Naive thymus-derived CD4-positive, alpha-beta T cell (primary cell): ENCODE measurements around the gene TNRC6C. TPM values are rescaled to one million over a fixed set of nuclear protein-coding genes. Genes with fewer than 3 reads are reported as not detected.

Experiments used
- ATAC-seq: fragments of 150-1000 bp; cut with Tn5 transposase; 2 replicates; pipeline ENCODE4 v1.10.0; 2021; ENCODE audit warnings: mild to moderate bottlenecking, moderate library complexity
- CTCF ChIA-PET: fragments of 350-600 bp; sonication (Branson Sonifier 250); formaldehyde crosslinking; loops from one replicate; lab custom pipeline; 2021; ENCODE audit warnings: antibody characterized with exemption; lab: Charles Lee
- POLR2A ChIA-PET: fragments of 350-600 bp; sonication (Branson Sonifier 250); formaldehyde crosslinking; loops from one replicate; lab custom pipeline; 2021; ENCODE audit warnings: antibody characterized with exemption, inconsistent platforms; lab: Charles Lee
- DNase-seq, 9 donors: peaks; one replicate each; pipeline versions ENCODE4 v3.0.0 to v3.0.0-alpha.2; 2020 to 2022; ENCODE audit warnings: mixed read lengths in 1 of 9
- H3K27ac ChIP-seq: one replicate; pipeline ENCODE4 v1.7.0; 2013; ENCODE audit warnings: mild to moderate bottlenecking, low read depth, low read length, moderate library complexity
- H3K27me3 ChIP-seq, 2 donors: one replicate each; pipeline ENCODE4 v1.7.0; 2013; ENCODE audit warnings: low read length in 2 of 2, mild to moderate bottlenecking in 2 of 2, moderate library complexity in 2 of 2; ENCODE audit not compliant: control insufficient read depth in 2 of 2, insufficient read depth in 2 of 2
- H3K36me3 ChIP-seq, 3 experiments: 1 replicate in 2 of 3; 2 replicates in 1 of 3; pipeline ENCODE4 v1.7.0; 2013; ENCODE audit warnings: low read length in 3 of 3, mild to moderate bottlenecking in 3 of 3, moderate library complexity in 1 of 3; ENCODE audit not compliant: insufficient read depth in 3 of 3, control insufficient read depth in 2 of 3
- H3K4me1 ChIP-seq, 2 donors: one replicate each; pipeline ENCODE4 v1.7.0; 2013; ENCODE audit warnings: low read length in 2 of 2, mild to moderate bottlenecking in 2 of 2, moderate library complexity in 1 of 2; ENCODE audit not compliant: control insufficient read depth in 2 of 2, insufficient read depth in 2 of 2
- H3K4me3 ChIP-seq: 2 replicates; pipeline ENCODE4 v1.7.0; 2013; ENCODE audit warnings: mild to moderate bottlenecking, low read length
- H3K9me3 ChIP-seq, 3 experiments: 1 replicate in 2 of 3; 2 replicates in 1 of 3; pipeline ENCODE4 v1.7.0; 2013; ENCODE audit warnings: low read length in 3 of 3; ENCODE audit not compliant: control insufficient read depth in 2 of 3
- H3K27ac Mint-ChIP-seq, 9 donors: one replicate each; pipeline ENCODE4 v1.8.0; 2020 to 2022; ENCODE audit warnings: mixed read lengths in 9 of 9, mild to moderate bottlenecking in 8 of 9, moderate library complexity in 5 of 9, inconsistent platforms in 2 of 9
- H3K27me3 Mint-ChIP-seq, 5 donors: one replicate each; pipeline ENCODE4 v1.8.0; 2021 to 2022; ENCODE audit warnings: mixed read lengths in 5 of 5, mild to moderate bottlenecking in 1 of 5
- H3K36me3 Mint-ChIP-seq, 5 donors: one replicate each; pipeline ENCODE4 v1.8.0; 2020 to 2022; ENCODE audit warnings: mixed read lengths in 5 of 5, mild to moderate bottlenecking in 3 of 5, inconsistent platforms in 1 of 5
- H3K4me1 Mint-ChIP-seq, 7 donors: one replicate each; pipeline ENCODE4 v1.8.0; 2020 to 2022; ENCODE audit warnings: mixed read lengths in 7 of 7, mild to moderate bottlenecking in 3 of 7, inconsistent platforms in 1 of 7
- H3K4me3 Mint-ChIP-seq, 10 donors: one replicate each; pipeline ENCODE4 v1.8.0; 2020 to 2022; ENCODE audit warnings: mild to moderate bottlenecking in 10 of 10, mixed read lengths in 10 of 10, moderate library complexity in 6 of 10, inconsistent platforms in 2 of 10
- H3K9me3 Mint-ChIP-seq, 11 donors: one replicate each; pipeline ENCODE4 v1.8.0; 2020 to 2022; ENCODE audit warnings: mixed read lengths in 11 of 11, mild to moderate bottlenecking in 4 of 11, inconsistent platforms in 1 of 11, moderate library complexity in 1 of 11
- intact Hi-C, 2 donors: fragments of 100-400 bp; cut with micrococcal nuclease; formaldehyde crosslinking; loops; one replicate each; pipeline ENCODE4 v1.15.1; 2023
- polyA plus RNA-seq, 2 donors: library from polyadenylated mRNA; unstranded; fragments of 300-500 nt; fragmentation: Illumina TruSeq; gene quantifications; one replicate each; pipeline ENCODE4 v1.2.3, GENCODE V29; 2021
- total RNA-seq, 6 experiments: library from RNA in 5 of 6; stranded (reverse) in 5 of 6; gene quantifications; 1 replicate in 5 of 6; 2 replicates in 1 of 6; pipeline ENCODE4 v1.2.3 and lab custom pipeline; 2021 to 2026

TNRC6C gene
- total and polyA plus RNA-seq, 7 experiments from 2014 or later = 7.4 to 133 (median 73.4) TPM

- ChIA-PET CTCF (interaction anchor here (0.5 to 5.5 kb wide), 4 partner anchors 10 to 248 kb away, joined by 3 to 52 read pairs (median 4); no protein-coding TSS in a partner anchor), POLR2A (interaction anchor here (0.6 to 27.3 kb wide), 9 partner anchors 14 to 1400 kb away, joined by 3 to 898 read pairs (median 5); partner anchors contain the start of genes C17orf99, TMC6, TMC8 and TNRC6C)
- peaks cover 18 to 59% (median 23%) of the 10 kb centered on the region in 3 experiments for H3K36me3 ChIP-seq
- H3K27ac ChIP-seq = peak overlapping the region; percentile 77
- no peaks in the 10 kb centered on the region for H3K27me3 ChIP-seq
- peak overlapping the region; percentile 91 for H3K4me3 ChIP-seq
- Mint-ChIP-seq H3K27me3 (no peaks in the 10 kb centered on the region), H3K4me1 (peaks cover 41 to 75% (median 63%) of the 10 kb centered on the region in 7 donors), H3K27ac (peak overlapping the region in 8 of 9 donors; percentile 31 to 99 (median 69)), H3K4me3 (peak overlapping the region; percentile 59 to 99 (median 92)), H3K9me3 (peaks cover 0 to 8% (median 0%) of the 10 kb centered on the region in 11 donors), H3K36me3 (peaks cover 4 to 54% (median 18%) of the 10 kb centered on the region in 5 donors)
- DNase-seq = peak in 6 of 9 donors; percentile 41 to 67 (median 56)
- peaks cover 74 to 80% of the 10 kb centered on the region in 2 donors for H3K4me1 ChIP-seq
- ATAC-seq = no peak
- H3K9me3 ChIP-seq = no peaks in the 10 kb centered on the region
- intact Hi-C loops = loop anchor here (1.0 to 10.0 kb wide), 4 partner anchors 9 to 1398 kb away; partner anchors contain the start of genes JMJD6 (in 1 of the 2) and METTL23 (in 1 of the 2)
Observed at GRCh38 chr17:78125138-78125913, 166.8 kb downstream of the TNRC6C start.

GRCh38 chr17:78125976-78126894 is 167.7 kb downstream of the TNRC6C start:
- peaks cover 4 to 57% (median 21%) of the 10 kb centered on the region in 5 donors for H3K36me3 Mint-ChIP-seq

DNA sequence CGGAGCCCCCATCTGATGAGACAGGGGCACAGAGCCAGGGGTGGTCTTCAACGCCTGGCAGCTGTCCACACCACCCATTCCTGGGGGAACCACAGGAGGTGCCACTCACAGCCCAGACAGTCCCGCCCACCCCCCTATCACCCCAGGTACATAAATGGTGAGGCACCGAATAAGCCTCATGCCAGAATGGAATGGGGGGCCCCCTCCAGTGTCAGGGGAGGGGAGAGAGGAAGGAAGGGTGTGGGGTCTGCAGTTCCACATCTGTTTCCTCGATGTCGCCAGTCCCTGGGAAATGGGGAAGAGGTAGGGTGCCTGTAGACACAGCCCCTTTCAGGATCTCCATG is 168.4 kb downstream of the TNRC6C start:
- ChIA-PET POLR2A (interaction anchor here (0.6 to 27.3 kb wide), 14 partner anchors 3 to 1391 kb away, joined by 3 to 898 read pairs (median 6); partner anchors contain the start of genes AFMID, C17orf99, SYNGR2 and TK1), CTCF (interaction anchor here (2.0 to 5.5 kb wide), 2 partner anchors 9 to 50 kb away, joined by 6 to 52 read pairs; no protein-coding TSS in a partner anchor)
- Histone ChIP-seq H3K9me3 (no peaks in the 10 kb centered on the region), H3K4me3 (peak overlapping the region; percentile 91), H3K27ac (peak overlapping the region; percentile 77), H3K36me3 (peaks cover 15 to 62% (median 16%) of the 10 kb centered on the region in 3 experiments), H3K27me3 (no peaks in the 10 kb centered on the region), H3K4me1 (peaks cover 64 to 65% of the 10 kb centered on the region in 2 donors)
- peak overlapping the region; percentile 81 to 94 (median 92) for H3K27ac Mint-ChIP-seq
- H3K9me3 Mint-ChIP-seq = peaks cover 0 to 5% (median 0%) of the 10 kb centered on the region in 11 donors
- H3K4me1 Mint-ChIP-seq = peaks cover 26 to 59% (median 48%) of the 10 kb centered on the region in 7 donors
- intact Hi-C loops = loop anchor here (5.0 to 10.0 kb wide), 3 partner anchors 125 to 1400 kb away; partner anchors contain the start of genes JMJD6 (in 1 of the 2) and METTL23 (in 1 of the 2)
- H3K36me3 Mint-ChIP-seq = peaks cover 4 to 52% (median 20%) of the 10 kb centered on the region in 5 donors
- no peak for ATAC-seq
- H3K4me3 Mint-ChIP-seq = peak overlapping the region; percentile 89 to 99 (median 92)
- peaks cover 0 to 3% (median 0%) of the 10 kb centered on the region in 5 donors for H3K27me3 Mint-ChIP-seq
- no peak for DNase-seq

More at GRCh38 chr17:78125976-78126894, 167.7 kb downstream of the TNRC6C start:
- POLR2A ChIA-PET = interaction anchor here (0.5 to 27.3 kb wide), 13 partner anchors 8 to 686 kb away, joined by 3 to 898 read pairs (median 5); partner anchors contain the start of genes AFMID, C17orf99, SYNGR2 and TK1
- Mint-ChIP-seq H3K4me1 (peaks cover 33 to 66% (median 54%) of the 10 kb centered on the region in 7 donors), H3K27ac (peak overlapping the region in 8 of 9 donors; percentile 57 to 99 (median 92)), H3K27me3 (peaks cover 0 to 3% (median 0%) of the 10 kb centered on the region in 5 donors), H3K9me3 (peaks cover 0 to 9% (median 0%) of the 10 kb centered on the region in 11 donors), H3K4me3 (peak overlapping the region; percentile 89 to 99 (median 92))
- peaks cover 15 to 57% (median 16%) of the 10 kb centered on the region in 3 experiments for H3K36me3 ChIP-seq
- CTCF ChIA-PET = interaction anchor here (1.5 to 5.5 kb wide), 3 partner anchors 9 to 50 kb away, joined by 3 to 52 read pairs (median 6); no protein-coding TSS in a partner anchor
- no peaks in the 10 kb centered on the region for H3K27me3 ChIP-seq
- H3K9me3 ChIP-seq = no peaks in the 10 kb centered on the region
- H3K4me3 ChIP-seq = peak overlapping the region; percentile 91
- ATAC-seq = no peak
- H3K4me1 ChIP-seq = peaks cover 67 to 71% of the 10 kb centered on the region in 2 donors
- DNase-seq = no peak
- H3K27ac ChIP-seq = peak overlapping the region; percentile 77
- intact Hi-C loops = loop anchor here (1.0 to 10.0 kb wide), 4 partner anchors 8 to 1399 kb away; partner anchors contain the start of genes JMJD6 (in 1 of the 2) and METTL23 (in 1 of the 2)

GRCh38 chr17:78127239-78127887 is 168.9 kb downstream of the TNRC6C start:
- Histone ChIP-seq H3K4me1 (peaks cover 59 to 60% of the 10 kb centered on the region in 2 donors), H3K36me3 (peaks cover 15 to 61% (median 16%) of the 10 kb centered on the region in 3 experiments), H3K9me3 (no peaks in the 10 kb centered on the region), H3K27ac (peak overlapping the region; percentile 77), H3K27me3 (no peaks in the 10 kb centered on the region), H3K4me3 (peak overlapping the region; percentile 91)
- ChIA-PET POLR2A (interaction anchor here (0.7 to 27.3 kb wide), 17 partner anchors 3 to 1393 kb away, joined by 3 to 898 read pairs (median 6); partner anchors contain the start of genes AFMID, C17orf99, SYNGR2 and TK1), CTCF (interaction anchor here (0.9 to 5.5 kb wide), 3 partner anchors 8 to 49 kb away, joined by 3 to 52 read pairs (median 6); no protein-coding TSS in a partner anchor)
- intact Hi-C loops = loop anchor here (5.0 to 10.0 kb wide), 3 partner anchors 125 to 1400 kb away; partner anchors contain the start of genes JMJD6 (in 1 of the 2) and METTL23 (in 1 of the 2)
- DNase-seq = peak in 7 of 9 donors; percentile 46 to 71 (median 59)
- Mint-ChIP-seq H3K27me3 (peaks cover 0 to 3% (median 0%) of the 10 kb centered on the region in 5 donors), H3K4me3 (peak overlapping the region; percentile 89 to 99 (median 92)), H3K4me1 (peaks cover 26 to 54% (median 44%) of the 10 kb centered on the region in 7 donors), H3K9me3 (peaks cover 0 to 7% (median 0%) of the 10 kb centered on the region in 11 donors), H3K27ac (peak overlapping the region; percentile 81 to 94 (median 92)), H3K36me3 (peaks cover 4 to 51% (median 19%) of the 10 kb centered on the region in 5 donors)
- ATAC-seq = peak; percentile 39
